ENCODE measurements around the gene RNF214. TPM values are rescaled to one million over a fixed set of nuclear protein-coding genes. Genes with fewer than 3 reads are reported as not detected.

Gene RNF214
- total and polyA plus RNA-seq, 2 of the 13 experiments (the other 11 are each of a cell fraction or from before 2014, with no cell fraction given), result 10.7 to 12.6 TPM

- TF ChIP-seq ZNF574 (CRISPR knock-in tag; IDR thresholded peaks at IDR 0.05) (peak; percentile 65; the same call in 1 of the 2 replicates), RFXAP (CRISPR knock-in tag; IDR thresholded peaks at IDR 0.05; ENCODE audit: borderline replicate concordance) (peak; percentile 62; the same call in 1 of the 2 replicates), POLR2G (IDR thresholded peaks at IDR 0.05; ENCODE audit: low read depth, low read length) (peak; percentile 77), ZNF775 (CRISPR knock-in tag; IDR thresholded peaks at IDR 0.05; ENCODE audit: borderline replicate concordance) (no peak), ZNF839 (CRISPR knock-in tag; IDR thresholded peaks at IDR 0.05; ENCODE audit: borderline replicate concordance) (no peak), EZH2 (conservative IDR thresholded peaks at IDR 0.05; ENCODE audit: low read depth, low read length) (no peak), ZGPAT (CRISPR knock-in tag; IDR thresholded peaks at IDR 0.05) (no peak), MEF2D (CRISPR knock-in tag; IDR thresholded peaks at IDR 0.05) (no peak), CENPX (CRISPR knock-in tag; IDR thresholded peaks at IDR 0.05) (no peak), BRCA1 (CRISPR knock-in tag; IDR thresholded peaks at IDR 0.05) (no peak), STAT5B (CRISPR knock-in tag; IDR thresholded peaks at IDR 0.05) (no peak), U2AF2 (IDR thresholded peaks at IDR 0.05; ENCODE audit: low read depth, low read length) (no peak), SRY (CRISPR knock-in tag; IDR thresholded peaks at IDR 0.05) (no peak; the same call in 1 of the 2 replicates), E2F5 (CRISPR knock-in tag; conservative IDR thresholded peaks at IDR 0.05) (no peak), RNF219 (CRISPR knock-in tag; IDR thresholded peaks at IDR 0.05) (no peak), IKZF4 (CRISPR knock-in tag; IDR thresholded peaks at IDR 0.05; ENCODE audit: borderline replicate concordance, low read depth, not compliant biosample characterization) (no peak), ZNF746 (CRISPR knock-in tag; IDR thresholded peaks at IDR 0.05) (peak; percentile 81; the same call in 1 of the 2 replicates), USF2 (IDR thresholded peaks at IDR 0.05; ENCODE audit: low read depth, low read length) (no peak), USF2 (CRISPR knock-in tag; IDR thresholded peaks at IDR 0.05; ENCODE audit: borderline replicate concordance) (no peak; the same call in 1 of the 2 replicates)
Observed at GRCh38 chr11:117299351-117300282, 67.1 kb downstream of the RNF214 start (continued).

All from HepG2 (cell line).